HG02623 (cell line): ENCODE data around the gene RCVRN.

ENCODE experiments used
- ATAC-seq: cut with Tn5 transposase; IDR thresholded peaks from one replicate; pipeline ENCODE4 v1.9.1; 2021; ENCODE audit warnings: moderate library complexity; ENCODE audit not compliant: unreplicated experiment

RCVRN gene

DNA sequence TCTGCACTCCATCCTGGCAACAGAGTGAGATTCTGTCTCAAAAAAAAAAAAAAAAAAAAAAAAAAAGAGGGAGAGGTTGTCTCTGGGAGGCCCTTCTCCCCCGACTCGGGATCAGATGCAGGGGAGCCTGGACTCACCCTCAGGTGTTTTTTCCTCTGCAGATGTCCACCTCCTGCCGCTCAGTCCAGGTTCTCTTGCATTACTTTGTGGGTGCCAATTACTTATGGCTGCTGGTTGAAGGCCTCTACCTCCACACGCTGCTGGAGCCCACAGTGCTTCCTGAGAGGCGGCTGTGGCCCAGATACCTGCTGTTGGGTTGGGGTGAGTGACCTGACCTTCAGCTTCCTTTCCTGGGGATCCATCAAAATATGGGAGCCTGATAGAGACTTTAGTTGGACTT lies 45.3 kb downstream of the RCVRN start:
- ATAC-seq: no peak

DNA sequence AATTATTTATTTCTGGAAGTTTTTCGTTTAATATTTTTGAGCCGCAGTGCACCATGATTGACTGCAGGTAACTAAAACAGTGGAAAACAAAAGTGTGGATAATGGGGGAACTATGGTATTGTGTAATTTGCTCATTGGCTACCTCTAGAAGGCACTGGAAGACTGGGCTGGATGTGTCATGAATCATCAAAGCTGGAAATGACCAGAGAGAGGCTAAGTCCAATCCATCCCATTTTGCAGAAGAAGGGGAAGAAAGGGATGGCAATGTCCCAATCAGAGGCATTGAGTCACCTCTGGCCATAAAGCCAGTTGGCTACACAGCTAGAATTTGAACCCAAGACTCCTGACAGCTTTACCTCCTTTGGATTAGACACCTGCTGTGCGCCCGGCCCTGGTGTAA lies 50.0 kb downstream of the RCVRN start:
- no peak for ATAC-seq

DNA sequence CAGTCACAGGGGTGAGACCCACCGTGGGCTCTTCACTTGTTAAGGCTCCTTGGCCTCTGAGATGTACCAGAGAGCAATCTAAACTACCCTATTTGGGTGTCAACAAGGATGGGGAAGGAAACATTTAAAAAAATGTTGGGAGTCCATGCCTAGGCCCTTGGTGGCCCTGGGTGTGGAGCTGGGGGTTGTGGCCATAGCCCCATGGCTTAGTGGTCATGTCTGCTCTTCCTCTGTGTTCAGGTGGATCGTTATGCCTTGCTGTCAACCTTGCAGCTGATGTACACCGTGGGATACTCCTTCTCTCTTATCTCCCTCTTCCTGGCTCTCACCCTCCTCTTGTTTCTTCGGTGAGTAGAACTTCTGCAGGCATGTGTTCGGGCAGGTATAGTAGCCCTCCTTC lies 50.8 kb downstream of the RCVRN start:
- no peak for ATAC-seq

DNA sequence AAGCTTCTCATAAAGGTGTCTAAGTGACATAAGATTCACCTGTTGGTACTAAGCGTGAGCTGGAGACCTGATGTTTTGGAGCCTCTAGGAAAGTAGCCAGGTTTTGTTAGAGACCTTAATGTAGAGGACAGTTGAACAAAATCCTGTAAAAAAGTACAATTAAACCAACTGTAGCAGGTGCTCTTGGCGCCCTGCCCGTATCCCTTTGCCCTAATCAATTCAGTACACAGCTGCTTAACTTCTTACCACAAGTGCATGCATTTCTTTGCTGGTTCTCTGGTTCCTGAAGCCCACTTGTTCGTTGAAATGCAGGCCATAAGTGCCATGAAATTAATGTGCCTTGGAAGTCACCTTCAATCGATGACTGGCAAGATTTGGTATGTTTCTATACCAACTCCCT lies 54.9 kb downstream of the RCVRN start:
- no peak for ATAC-seq
